Thoracic aorta (tissue), 2 donors: ENCODE results near the gene MEGF10. TPM values are rescaled to one million over a fixed set of nuclear protein-coding genes. Genes with fewer than 3 reads are reported as not detected.
A peak's percentile ranks its signal among the peaks of the same experiment; 100 is the strongest.

ENCODE experiments used
- ATAC-seq: fragments of 150-250 bp; one replicate; pipeline ENCODE4 v1.8.0; 2017; ENCODE audit warnings: low read depth; ENCODE audit not compliant: insufficient number of reproducible peaks, low FRiP score
- DNase-seq: peaks from one replicate; pipeline ENCODE4 v3.0.0-alpha.2; 2020; ENCODE audit warnings: low spot score
- H3K27ac ChIP-seq, 2 donors: fragments of 200-600 bp; sonication (generic); 1 replicate in 1 of 2; 2 replicates in 1 of 2; pipeline ENCODE4 v1.5.1; 2016; ENCODE audit warnings: mild to moderate bottlenecking in 2 of 2, moderate library complexity in 2 of 2
- H3K27me3 ChIP-seq: fragments of 200-600 bp; sonication (generic); replicated peaks from 2 replicates; pipeline ENCODE4 v1.6.0; 2016; ENCODE audit warnings: mild to moderate bottlenecking; ENCODE audit not compliant: insufficient read depth
- H3K36me3 ChIP-seq: fragments of 200-600 bp; sonication (generic); one replicate; pipeline ENCODE4 v1.5.1; 2016
- H3K4me1 ChIP-seq, 2 donors: fragments of 200-600 bp; sonication (generic); 1 replicate in 1 of 2; 2 replicates in 1 of 2; pipeline versions ENCODE4 v1.5.1 to v1.6.0; 2016; ENCODE audit warnings: low read depth in 2 of 2, mild to moderate bottlenecking in 1 of 2; ENCODE audit not compliant: control insufficient read depth in 1 of 2
- H3K4me3 ChIP-seq: fragments of 200-600 bp; sonication (generic); 2 replicates; pipeline ENCODE4 v1.5.1; 2016; ENCODE audit warnings: mild to moderate bottlenecking
- H3K9me3 ChIP-seq: fragments of 200-600 bp; sonication (generic); 2 replicates; pipeline ENCODE4 v1.5.1; 2016
- CTCF ChIP-seq: fragments of 200-600 bp; sonication (generic); IDR thresholded peaks from one replicate; pipeline ENCODE4 v1.5.1; 2019; ENCODE audit warnings: antibody characterized with exemption
- total RNA-seq, 2 donors: library from RNA; depleted of rRNA; stranded (reverse); fragments of >200 nt; gene quantifications; one replicate each; pipeline versions ENCODE4 v1.1.0 to v1.2.3, GENCODE V29; 2016

Gene MEGF10
- total RNA-seq, 2 donors from 2014 or later, result under 0.01 to 0.21 TPM

GRCh38 chr5:127409921-127410675 is 119.5 kb downstream of the MEGF10 start:
- Histone ChIP-seq H3K9me3 (no peaks in the 10 kb centered on the region), H3K27ac (peak overlapping the region; percentile 2 to 45), H3K27me3 (no peaks in the 10 kb centered on the region), H3K4me1 (peaks cover 0 to 6% of the 10 kb centered on the region in 2 donors), H3K4me3 (peak overlapping the region; percentile 18), H3K36me3 (no peaks in the 10 kb centered on the region)
- DNase-seq, result no peak
- TF ChIP-seq CTCF, result no peak
- ATAC-seq, result no peak

- no peak overlapping the region for H3K27ac ChIP-seq
- no peaks in the 10 kb centered on the region for H3K9me3 ChIP-seq
- no peak for TF ChIP-seq CTCF
- no peak overlapping the region for H3K4me3 ChIP-seq
- ATAC-seq, result no peak
- H3K36me3 ChIP-seq, result no peaks in the 10 kb centered on the region
- DNase-seq, result no peak
- peaks cover 0 to 6% of the 10 kb centered on the region in 2 donors for H3K4me1 ChIP-seq
- no peaks in the 10 kb centered on the region for H3K27me3 ChIP-seq
Measured at GRCh38 chr5:127410959-127411358, 120.4 kb downstream of the MEGF10 start.

- Histone ChIP-seq H3K4me1 (peaks cover 0 to 6% of the 10 kb centered on the region in 2 donors), H3K4me3 (no peak overlapping the region), H3K36me3 (no peaks in the 10 kb centered on the region), H3K9me3 (no peaks in the 10 kb centered on the region), H3K27ac (no peak overlapping the region), H3K27me3 (no peaks in the 10 kb centered on the region)
- no peak for DNase-seq
- ATAC-seq, result no peak
- no peak for TF ChIP-seq CTCF
Measured at GRCh38 chr5:127411381-127411780, 120.8 kb downstream of the MEGF10 start.

- no peak for DNase-seq
- no peak overlapping the region for H3K27ac ChIP-seq
- H3K4me3 ChIP-seq, result no peak overlapping the region
- H3K9me3 ChIP-seq, result no peaks in the 10 kb centered on the region
- no peak for ATAC-seq
- no peaks in the 10 kb centered on the region for H3K27me3 ChIP-seq
- no peaks in the 10 kb centered on the region for H3K36me3 ChIP-seq
- no peak for TF ChIP-seq CTCF
- H3K4me1 ChIP-seq, result peaks cover 0 to 6% of the 10 kb centered on the region in 2 donors
Measured at GRCh38 chr5:127412698-127413097, 122.1 kb downstream of the MEGF10 start.

- ATAC-seq, result no peak
- peaks cover 0 to 11% of the 10 kb centered on the region in 2 donors for H3K4me1 ChIP-seq
Measured at GRCh38 chr5:127415034-127415433, 124.4 kb downstream of the MEGF10 start.

More at GRCh38 chr5:127415034-127415433, 124.4 kb downstream of the MEGF10 start:
- Histone ChIP-seq H3K9me3 (no peaks in the 10 kb centered on the region), H3K4me3 (no peak overlapping the region), H3K36me3 (no peaks in the 10 kb centered on the region), H3K27me3 (no peaks in the 10 kb centered on the region), H3K27ac (no peak overlapping the region)
- no peak for TF ChIP-seq CTCF
- no peak for DNase-seq
